GM12873 (cell line): ENCODE results near the gene BPI.

Experiments used
- CTCF ChIP-seq: IDR thresholded peaks from 2 replicates; pipeline ENCODE4 v1.5.1; 2012; ENCODE audit warnings: low read depth, mild to moderate bottlenecking, moderate library complexity, low read length, control low read depth; ENCODE audit not compliant: insufficient read depth; ENCODE audit errors: missing control alignments

BPI gene

DNA sequence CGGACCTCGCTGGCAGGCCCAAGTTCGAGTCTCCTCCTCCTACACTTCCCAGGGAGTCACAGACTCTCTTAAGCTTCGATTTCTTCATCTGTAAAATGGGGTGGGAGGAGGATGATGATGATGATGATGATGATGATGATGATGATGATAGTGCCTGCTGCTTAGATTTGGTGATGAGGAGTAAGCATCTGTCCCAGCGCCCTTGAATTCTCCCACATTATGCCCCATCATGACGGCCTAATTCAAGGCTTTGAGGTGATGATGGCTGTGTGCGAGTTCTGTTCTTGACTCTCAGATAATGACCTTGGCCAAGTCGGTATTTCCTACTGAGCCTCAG is 42.9 kb upstream of the BPI start:
- TF ChIP-seq CTCF, result no peak

DNA sequence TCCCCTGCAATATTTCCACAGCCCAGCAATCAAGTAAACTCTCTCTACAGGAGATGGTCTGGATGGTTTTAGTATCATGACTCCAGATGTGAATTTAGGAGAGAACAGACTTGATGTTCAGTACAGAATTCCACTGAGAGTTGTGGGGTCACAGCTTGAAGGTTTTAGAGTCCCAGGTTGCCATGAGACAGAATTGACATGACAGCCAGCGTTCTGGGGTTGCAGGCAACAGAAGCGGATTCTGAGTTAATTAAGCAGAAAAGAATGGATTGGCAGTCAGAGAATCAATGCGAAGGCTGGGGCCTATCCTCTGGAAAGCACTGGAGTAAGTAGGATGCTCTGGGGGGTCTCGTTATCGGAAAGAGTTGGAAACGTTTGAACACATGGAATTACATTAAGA is 41.0 kb upstream of the BPI start:
- TF ChIP-seq CTCF, result no peak

DNA sequence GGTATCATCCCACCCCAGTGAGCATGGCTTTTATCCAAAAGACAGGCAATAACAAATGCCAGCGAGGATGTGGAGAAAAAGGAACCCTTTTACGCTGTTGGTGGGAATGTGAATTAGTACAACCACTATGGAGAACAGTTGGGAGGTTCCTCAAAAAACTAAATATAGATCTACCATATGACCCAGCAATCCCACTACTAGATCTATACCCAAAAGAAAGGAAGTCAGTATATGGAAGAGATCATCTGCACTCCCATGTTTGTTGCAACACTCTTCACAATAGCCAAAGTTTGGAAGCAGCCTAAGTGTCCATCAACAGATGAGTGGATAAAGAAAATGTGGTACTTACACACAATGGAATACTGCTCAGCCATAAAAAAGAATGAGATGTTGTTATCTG is 37.5 kb upstream of the BPI start:
- no peak for TF ChIP-seq CTCF

- no peak for TF ChIP-seq CTCF
These were observed 36.7 kb upstream of the BPI start for GRCh38 chr20:38267296-38267695.

- TF ChIP-seq CTCF, result no peak
These were observed 35.9 kb upstream of the BPI start for GRCh38 chr20:38267901-38268514.

DNA sequence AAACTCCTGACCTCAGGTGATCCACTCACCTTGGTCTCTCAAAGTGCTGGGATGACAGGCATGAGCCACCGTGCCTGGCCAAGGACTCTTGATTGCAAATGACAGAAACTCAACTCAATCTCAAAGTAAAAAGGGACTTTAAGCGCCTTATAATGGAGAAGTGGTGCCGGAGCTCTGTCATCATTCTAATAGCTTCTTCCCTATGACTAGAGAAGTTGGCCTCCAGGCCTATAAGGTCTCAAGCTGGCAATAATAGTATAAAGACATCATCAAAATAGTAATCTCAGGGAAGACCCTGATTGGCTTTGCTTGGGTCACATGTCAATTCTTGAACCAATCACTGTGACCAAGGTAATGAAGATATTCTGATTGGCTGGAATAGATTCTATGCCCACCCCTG is 34.9 kb upstream of the BPI start:
- TF ChIP-seq CTCF, result no peak

GRCh38 chr20:38269715-38270114 is 34.2 kb upstream of the BPI start:
- TF ChIP-seq CTCF, result no peak

GRCh38 chr20:38270869-38271605 is 32.9 kb upstream of the BPI start:
- TF ChIP-seq CTCF, result no peak
